OCI-LY7 (cell line): Measurements from ENCODE around the gene HOXA7. TPM values are rescaled to one million over a fixed set of nuclear protein-coding genes. Genes with fewer than 3 reads are reported as not detected.

Experiments
- BruUV-seq: library from RNA; stranded (reverse); fragments of 400-500 nt; replicated peaks from 2 replicates; lab custom pipeline; 2021; lab: Mats Ljungman, UMichigan
- CTCF ChIA-PET: fragments of 300-600 bp; sonication (Branson Sonifier 250); formaldehyde crosslinking; loops from one replicate; lab custom pipeline; 2022; ENCODE audit warnings: antibody characterized with exemption; ENCODE audit not compliant: unreplicated experiment; lab: Charles Lee
- POLR2A ChIA-PET: fragments of 300-600 bp; sonication (Branson Sonifier 250); formaldehyde crosslinking; loops from one replicate; lab custom pipeline; 2022; ENCODE audit warnings: antibody characterized with exemption; lab: Charles Lee
- DNase-seq: peaks from one replicate; pipeline ENCODE4 v3.0.0-alpha.2; 2015; ENCODE audit warnings: low spot score
- H2AFZ ChIP-seq: fragments of 200-600 bp; sonication (generic), shearing (Covaris generic); 2 replicates; pipeline ENCODE4 v1.6.1; 2014; ENCODE audit warnings: mild to moderate bottlenecking, antibody characterized with exemption, low read length, moderate library complexity
- H3K27ac ChIP-seq: fragments of 200-600 bp; sonication (generic); 2 replicates; pipeline ENCODE4 v1.5.1; 2014; ENCODE audit warnings: mixed run types, low read depth, mild to moderate bottlenecking, moderate library complexity, low read length, inconsistent platforms; ENCODE audit not compliant: poor library complexity, severe bottlenecking
- H3K36me3 ChIP-seq: fragments of 200-600 bp; sonication (generic); 2 replicates; pipeline ENCODE4 v1.6.1; 2014; ENCODE audit warnings: mild to moderate bottlenecking, antibody characterized with exemption, low read length, moderate library complexity, mixed read lengths; ENCODE audit not compliant: insufficient read depth
- H3K4me1 ChIP-seq: fragments of 200-600 bp; sonication (generic); 2 replicates; pipeline ENCODE4 v1.5.1; 2014; ENCODE audit warnings: mild to moderate bottlenecking, low read length; ENCODE audit not compliant: insufficient read depth, poor library complexity, severe bottlenecking
- H3K4me2 ChIP-seq: fragments of 200-600 bp; sonication (generic); 2 replicates; pipeline ENCODE4 v1.6.1; 2014; ENCODE audit warnings: mild to moderate bottlenecking, low read length
- H3K4me3 ChIP-seq: fragments of 200-600 bp; sonication (generic); 2 replicates; pipeline ENCODE4 v1.5.1; 2014; ENCODE audit warnings: mild to moderate bottlenecking, low read depth, low read length; ENCODE audit not compliant: poor library complexity, severe bottlenecking
- H3K79me2 ChIP-seq: fragments of 200-600 bp; sonication (generic); 2 replicates; pipeline ENCODE4 v1.6.1; 2016; ENCODE audit warnings: low read depth, mild to moderate bottlenecking, low read length, moderate library complexity, mixed read lengths; ENCODE audit not compliant: insufficient read depth
- H3K9me2 ChIP-seq: fragments of 200-600 bp; sonication (generic); 2 replicates; pipeline ENCODE4 v1.6.1; 2016; ENCODE audit warnings: mild to moderate bottlenecking, low read length, mixed read lengths; ENCODE audit not compliant: insufficient read depth
- H3K9me3 ChIP-seq: fragments of 200-600 bp; sonication (generic); 2 replicates; pipeline ENCODE4 v1.6.1; 2014; ENCODE audit warnings: mild to moderate bottlenecking, mixed run types, low read length, mixed read lengths
- H4K20me1 ChIP-seq: fragments of 200-600 bp; sonication (generic); 2 replicates; pipeline ENCODE4 v1.6.1; 2014; ENCODE audit warnings: mild to moderate bottlenecking, antibody characterized with exemption, low read length, moderate library complexity, mixed read lengths; ENCODE audit not compliant: insufficient read depth
- CTCF ChIP-seq: fragments of 200-600 bp; sonication (generic); conservative IDR thresholded peaks from 2 replicates; pipeline ENCODE4 v1.5.1; 2014; ENCODE audit warnings: mild to moderate bottlenecking, antibody characterized with exemption, low read length, moderate library complexity, mixed read lengths
- EZH2phosphoT487 ChIP-seq: fragments of 200-600 bp; sonication (generic); IDR thresholded peaks from 2 replicates; pipeline ENCODE4 v1.6.1; 2018; ENCODE audit warnings: low read depth, borderline replicate concordance, mild to moderate bottlenecking, mixed run types, antibody characterized with exemption, low read length, moderate library complexity, mixed read lengths
- intact Hi-C: fragments of 100-400 bp; cut with micrococcal nuclease; formaldehyde crosslinking; loops from one replicate; pipeline ENCODE4 v1.10.0; 2022; ENCODE audit not compliant: unreplicated experiment
- total RNA-seq, 2 experiments: library from RNA; depleted of rRNA in 1 of 2; stranded (reverse); fragments of >200 nt in 1 of 2; shearing (Covaris generic) in 1 of 2; gene quantifications; 2 replicates each; pipeline ENCODE4 v1.2.3, GENCODE V29; 2014 to 2022

The HOXA7 gene
- total RNA-seq, 2 experiments from 2014 or later, result 1.2 to 6.0 TPM

GRCh38 chr7:27204851-27205322, 48.4 kb upstream of the HOXA7 start:
- H3K36me3 ChIP-seq, result no peaks in the 10 kb centered on the region
- ChIA-PET POLR2A (no interaction called here), CTCF (no interaction called here)
- TF ChIP-seq EZH2phosphoT487 (no peak), CTCF (no peak)
- no peak overlapping the region for H3K4me3 ChIP-seq
- BruUV-seq, result no TSS peak
- no peak overlapping the region for H3K27ac ChIP-seq
- H2AFZ ChIP-seq, result no peak overlapping the region
- no peaks in the 10 kb centered on the region for H3K9me2 ChIP-seq
- H3K9me3 ChIP-seq, result no peaks in the 10 kb centered on the region
- no peak overlapping the region for H3K4me2 ChIP-seq
- no peak for DNase-seq
- peaks cover 17% of the 10 kb centered on the region for H3K4me1 ChIP-seq
- intact Hi-C loops, result no loop called here
- no peaks in the 10 kb centered on the region for H3K79me2 ChIP-seq
- no peaks in the 10 kb centered on the region for H4K20me1 ChIP-seq

- H3K27ac ChIP-seq, result no peak overlapping the region
- H3K79me2 ChIP-seq, result no peaks in the 10 kb centered on the region
- TF ChIP-seq EZH2phosphoT487 (no peak), CTCF (no peak)
- H3K9me2 ChIP-seq, result no peaks in the 10 kb centered on the region
- CTCF ChIA-PET, result no interaction called here
- no peak overlapping the region for H2AFZ ChIP-seq
- H3K36me3 ChIP-seq, result no peaks in the 10 kb centered on the region
- BruUV-seq, result no TSS peak
- H3K4me2 ChIP-seq, result no peak overlapping the region
- no peaks in the 10 kb centered on the region for H4K20me1 ChIP-seq
- intact Hi-C loops, result no loop called here
- peaks cover 17% of the 10 kb centered on the region for H3K4me1 ChIP-seq
- POLR2A ChIA-PET, result no interaction called here
- H3K9me3 ChIP-seq, result no peaks in the 10 kb centered on the region
- H3K4me3 ChIP-seq, result no peak overlapping the region
- DNase-seq, result no peak
These were observed 47.6 kb upstream of the HOXA7 start for GRCh38 chr7:27203964-27204594.

DNA sequence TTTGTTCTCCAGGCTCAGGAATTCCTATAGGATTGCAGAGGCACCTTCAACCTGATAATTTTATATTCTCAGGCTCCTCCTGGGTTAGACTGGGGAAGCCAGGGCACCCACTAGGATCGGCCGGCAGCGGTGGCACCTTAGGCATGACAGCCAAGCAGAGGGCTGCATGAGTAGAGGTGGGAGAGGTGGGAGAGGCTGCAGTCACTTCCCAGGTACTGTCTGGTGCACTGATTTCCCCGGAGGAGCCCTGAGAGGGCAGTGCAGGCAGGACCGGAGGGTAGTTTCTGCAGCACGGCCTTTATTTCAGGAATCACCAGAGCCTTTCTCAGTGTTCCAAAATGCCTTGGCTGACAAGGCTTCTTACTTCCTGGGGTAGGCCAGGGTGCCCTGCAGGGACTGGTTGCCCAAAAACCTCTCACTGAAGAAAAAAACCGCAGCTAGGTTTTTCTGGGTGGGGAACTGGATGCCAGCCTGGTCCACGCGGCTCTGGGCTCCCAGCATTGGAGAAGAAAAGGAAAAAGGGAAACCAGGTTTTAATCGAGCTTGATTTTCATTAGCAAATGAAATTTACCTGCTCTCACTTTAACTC, 47.0 kb upstream of the HOXA7 start:
- ChIA-PET CTCF (no interaction called here), POLR2A (no interaction called here)
- TF ChIP-seq EZH2phosphoT487, result no peak
- no peak for TF ChIP-seq CTCF
- no peak for DNase-seq
- Histone ChIP-seq H3K79me2 (no peaks in the 10 kb centered on the region), H3K4me3 (no peak overlapping the region), H3K9me3 (no peaks in the 10 kb centered on the region), H3K9me2 (no peaks in the 10 kb centered on the region), H3K4me2 (no peak overlapping the region), H3K27ac (no peak overlapping the region), H3K4me1 (peaks cover 17% of the 10 kb centered on the region), H2AFZ (no peak overlapping the region), H3K36me3 (no peaks in the 10 kb centered on the region), H4K20me1 (no peaks in the 10 kb centered on the region)
- BruUV-seq, result no TSS peak
- intact Hi-C loops, result no loop called here
